Thymus (tissue), 11 donors: ENCODE results near the gene SPTLC2. TPM values are rescaled to one million over a fixed set of nuclear protein-coding genes. Genes with fewer than 3 reads are reported as not detected.
"Not testable (repeated sequence)": the region's sequence is repeated elsewhere in the genome, so short reads cannot be mapped to it uniquely, and the experiment has no call there.

ENCODE experiments used
- DNase-seq, 9 donors: peaks; one replicate each; pipeline ENCODE4 v3.0.0-alpha.2; 2013; ENCODE audit warnings: low spot score in 9 of 9, low read depth in 6 of 9, missing footprints in 1 of 9
- H3K27ac ChIP-seq, 2 donors: one replicate each; pipeline ENCODE4 v1.5.1; 2013; ENCODE audit warnings: control low read depth in 1 of 2, low read depth in 1 of 2, low read length in 1 of 2, mild to moderate bottlenecking in 1 of 2, moderate library complexity in 1 of 2
- H3K27me3 ChIP-seq, 2 donors: one replicate each; pipeline ENCODE4 v1.5.1; 2013; ENCODE audit warnings: low read length in 1 of 2; ENCODE audit not compliant: control insufficient read depth in 2 of 2, insufficient read depth in 1 of 2
- H3K36me3 ChIP-seq, 2 donors: one replicate each; pipeline ENCODE4 v1.5.1; 2013; ENCODE audit warnings: low read length in 1 of 2, mild to moderate bottlenecking in 1 of 2, moderate library complexity in 1 of 2; ENCODE audit not compliant: control insufficient read depth in 2 of 2, insufficient read depth in 2 of 2
- H3K4me1 ChIP-seq, 2 donors: one replicate each; pipeline ENCODE4 v1.5.1; 2013; ENCODE audit warnings: low read length in 2 of 2; ENCODE audit not compliant: control insufficient read depth in 2 of 2, insufficient read depth in 2 of 2
- H3K4me3 ChIP-seq, 2 donors: one replicate each; pipeline ENCODE4 v1.5.1; 2013; ENCODE audit warnings: low read length in 2 of 2, control low read depth in 1 of 2, mild to moderate bottlenecking in 1 of 2
- H3K9me3 ChIP-seq, 2 donors: one replicate each; pipeline ENCODE4 v1.5.1; 2013; ENCODE audit warnings: low read length in 1 of 2, mild to moderate bottlenecking in 1 of 2; ENCODE audit not compliant: control insufficient read depth in 2 of 2, insufficient read depth in 1 of 2
- WGBS: extraction: QIAGEN DNeasy Blood & Tissue Kit; methylation state at CpG from one replicate; pipeline ENCODE4 v1.1.7; 2013; 5-methylcytosine and 5-hydroxymethylcytosine counted together
- polyA plus RNA-seq: library from polyadenylated mRNA; stranded (reverse); fragments of 200-250 nt; gene quantifications from one replicate; pipeline ENCODE4 v1.2.3, GENCODE V29; 2013
- total RNA-seq: library from RNA; stranded (reverse); fragments of 120-200 nt; gene quantifications from one replicate; pipeline ENCODE4 v1.2.4, GENCODE V29; 2013
- donor health status: healthy.

The SPTLC2 gene
- total and polyA plus RNA-seq, 2 donors, result 7.1 to 13.5 TPM

- not testable (repeated sequence) for H3K4me3 ChIP-seq, H3K36me3 ChIP-seq, H3K4me1 ChIP-seq, DNase-seq, H3K27me3 ChIP-seq, H3K27ac ChIP-seq, H3K9me3 ChIP-seq
- WGBS, result 96% methylated on average over 4 of the region's 4 CpGs
Measured at GRCh38 chr14:77635869-77636268, 19.4 kb upstream of the SPTLC2 start.

DNA sequence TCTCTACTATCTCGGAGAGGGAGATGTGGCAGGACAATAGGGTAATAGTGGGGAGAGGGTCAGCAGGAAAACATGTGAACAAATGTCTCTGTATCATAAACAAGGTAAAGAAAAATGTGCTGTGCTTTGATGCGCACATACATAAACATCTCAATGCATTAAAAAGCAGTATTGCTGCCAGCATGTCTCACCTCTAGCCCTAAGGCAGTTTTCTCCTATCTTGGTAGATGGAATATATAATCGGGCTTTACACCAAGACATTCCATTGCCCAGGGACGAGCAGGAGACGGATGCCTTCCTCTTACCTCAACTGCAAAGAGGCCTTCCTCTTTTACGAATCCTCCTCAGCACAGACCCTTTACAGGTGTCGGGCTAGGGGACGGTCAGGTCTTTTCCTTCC, 19.0 kb upstream of the SPTLC2 start:
- 97% methylated on average over 8 of the region's 8 CpGs for WGBS
- not testable (repeated sequence) for H3K4me1 ChIP-seq, H3K27me3 ChIP-seq

DNA sequence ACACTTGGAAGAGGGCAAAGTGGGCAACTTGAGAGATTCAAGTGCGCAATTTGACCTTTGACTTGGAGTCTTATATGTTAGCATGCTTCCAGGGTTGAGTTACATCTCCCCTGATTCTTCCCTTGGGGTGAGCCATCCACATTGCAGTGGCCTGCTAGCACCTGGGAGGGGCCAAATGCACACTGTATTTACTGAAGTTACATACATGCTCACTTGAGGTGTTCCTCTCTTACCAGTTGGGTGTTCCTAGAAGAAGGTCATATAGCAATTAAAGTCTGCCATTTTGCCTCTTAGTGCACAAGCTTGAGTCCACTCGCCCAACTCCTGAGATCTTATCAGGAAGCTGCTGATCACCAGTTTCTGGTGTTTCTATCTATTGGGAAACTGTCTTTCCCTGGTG, 13.7 kb upstream of the SPTLC2 start:
- 76% methylated on average over 2 of the region's 2 CpGs for WGBS
- Histone ChIP-seq H3K4me1 (no peaks in the 10 kb centered on the region), H3K27me3 (no peaks in the 10 kb centered on the region), H3K4me3 (no peak overlapping the region), H3K9me3 (peaks cover 0 to 4% of the 10 kb centered on the region in 2 donors), H3K27ac (no peak overlapping the region), H3K36me3 (no peaks in the 10 kb centered on the region)
- no peak for DNase-seq

More for the DNA sequence above, 19.0 kb upstream of the SPTLC2 start:
- H3K9me3 ChIP-seq, DNase-seq, H3K4me3 ChIP-seq, H3K36me3 ChIP-seq, H3K27ac ChIP-seq: not testable (repeated sequence)

DNA sequence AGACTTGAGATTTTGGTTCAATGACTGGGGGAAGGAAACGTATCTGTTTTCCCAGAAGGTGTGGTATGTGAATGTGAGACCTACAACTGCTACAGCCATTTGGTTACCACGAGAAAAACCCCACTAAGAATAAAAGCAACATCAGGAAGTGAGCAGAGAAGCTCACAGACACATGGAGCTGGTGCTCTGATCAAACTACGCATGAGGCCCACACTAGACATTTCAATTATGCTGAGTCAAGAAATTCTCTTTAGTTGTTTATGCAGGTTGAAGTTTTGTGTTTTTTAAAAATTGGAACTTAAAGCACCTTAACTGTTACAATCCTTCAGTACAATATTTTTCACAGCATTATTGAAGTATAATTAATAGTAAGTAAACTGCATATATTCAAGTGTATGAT, 8.9 kb upstream of the SPTLC2 start:
- Histone ChIP-seq H3K27me3 (no peaks in the 10 kb centered on the region), H3K9me3 (no peaks in the 10 kb centered on the region), H3K4me1 (no peaks in the 10 kb centered on the region), H3K36me3 (no peaks in the 10 kb centered on the region), H3K4me3 (no peak overlapping the region), H3K27ac (no peak overlapping the region)
- no peak for DNase-seq
- 57% methylated on average over 3 of the region's 3 CpGs for WGBS

DNA sequence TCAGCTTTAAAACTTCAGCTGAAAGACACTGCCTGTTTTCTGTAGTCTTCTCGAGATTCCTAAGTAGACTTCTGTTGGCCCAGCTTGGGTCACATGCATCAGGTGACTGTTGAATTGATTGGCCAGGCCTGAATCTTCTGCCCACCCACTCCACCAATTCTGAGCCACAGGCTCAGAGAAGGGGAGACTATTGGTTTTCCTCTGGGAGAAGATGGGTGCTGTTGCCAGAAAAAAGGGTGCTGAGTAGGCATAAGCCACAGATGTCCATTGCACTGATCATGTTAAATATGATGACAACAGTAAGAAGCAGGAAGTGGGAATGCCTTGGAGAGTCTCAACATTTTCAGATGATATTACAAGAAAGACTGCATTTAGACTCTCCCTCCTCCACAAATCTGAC, 6.8 kb upstream of the SPTLC2 start:
- Histone ChIP-seq H3K9me3 (no peaks in the 10 kb centered on the region), H3K4me3 (no peak overlapping the region), H3K27ac (no peak overlapping the region), H3K27me3 (no peaks in the 10 kb centered on the region), H3K36me3 (no peaks in the 10 kb centered on the region), H3K4me1 (no peaks in the 10 kb centered on the region)
- 97% methylated on average over 1 of the region's 1 CpG for WGBS
- DNase-seq, result no peak

- Histone ChIP-seq H3K36me3 (no peaks in the 10 kb centered on the region), H3K9me3 (no peaks in the 10 kb centered on the region), H3K27me3 (no peaks in the 10 kb centered on the region), H3K27ac (no peak overlapping the region), H3K4me3 (no peak overlapping the region), H3K4me1 (no peaks in the 10 kb centered on the region)
- DNase-seq, result no peak
- WGBS, result 30% methylated on average over 1 of the region's 1 CpG
Measured at GRCh38 chr14:77622366-77622961, 6.0 kb upstream of the SPTLC2 start.

DNA sequence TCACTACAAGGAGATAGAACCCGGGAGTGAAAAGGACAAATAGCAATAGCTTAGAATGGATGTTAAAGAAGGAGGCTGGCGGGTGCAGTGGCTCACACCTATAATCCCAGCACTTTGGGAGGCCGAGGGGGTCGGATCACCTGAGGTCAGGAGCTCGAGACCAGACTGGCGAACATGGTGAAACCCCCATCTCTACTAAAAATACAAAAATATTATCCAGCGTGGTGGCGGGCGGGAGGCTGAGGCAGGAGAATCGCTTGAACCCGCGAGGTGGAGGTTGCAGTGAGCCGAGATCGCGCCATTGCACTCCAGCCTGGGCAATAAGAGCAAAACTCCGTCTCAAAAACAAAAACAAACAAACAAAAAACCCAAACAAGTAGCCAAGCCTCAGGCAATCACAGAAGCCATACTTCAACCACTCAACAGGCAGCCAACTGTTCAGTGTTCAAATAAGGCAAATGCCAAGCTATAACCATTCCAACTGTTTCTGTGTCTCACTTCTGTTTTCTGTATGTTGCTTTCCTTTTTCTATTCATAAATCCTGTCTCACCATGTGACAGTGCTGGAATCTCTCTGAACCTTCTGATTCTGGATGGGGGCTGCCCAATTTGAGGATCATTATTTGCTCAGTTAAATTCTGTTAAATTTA, 3.9 kb upstream of the SPTLC2 start:
- Histone ChIP-seq H3K4me3 (no peak overlapping the region), H3K27me3 (no peaks in the 10 kb centered on the region), H3K4me1 (peaks cover 0 to 7% of the 10 kb centered on the region in 2 donors), H3K9me3 (no peaks in the 10 kb centered on the region), H3K36me3 (no peaks in the 10 kb centered on the region), H3K27ac (no peak overlapping the region)
- 95% methylated on average over 16 of the region's 16 CpGs for WGBS
- no peak for DNase-seq

DNA sequence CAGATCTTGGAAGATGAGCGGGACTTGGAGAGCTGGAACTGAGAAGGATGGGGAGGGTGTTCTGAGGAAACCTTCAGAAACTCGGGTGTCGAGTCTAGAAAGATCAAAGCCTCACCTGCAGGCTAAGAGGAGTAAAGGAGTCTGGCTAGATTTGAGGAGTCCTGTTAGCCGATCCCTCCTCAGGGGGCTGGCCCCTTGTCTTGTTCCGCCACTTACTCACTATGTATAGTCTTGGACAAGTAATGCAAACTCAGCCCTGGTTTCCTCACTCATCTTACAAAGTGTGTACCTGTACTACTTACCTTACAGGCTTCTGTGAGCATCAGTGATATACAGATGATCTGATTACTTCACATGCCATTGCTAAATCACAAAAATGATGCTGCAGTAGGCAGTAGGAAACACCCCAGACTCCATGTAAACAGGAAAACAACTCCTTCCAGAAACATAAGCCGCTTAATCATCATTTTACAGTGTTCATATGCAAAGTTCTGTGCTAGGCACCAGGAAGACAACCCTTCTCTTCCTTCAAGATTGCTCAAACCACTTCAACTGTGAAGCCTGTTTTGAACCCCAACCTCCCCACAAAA, 2.0 kb upstream of the SPTLC2 start:
- Histone ChIP-seq H3K27ac (no peak overlapping the region), H3K36me3 (no peaks in the 10 kb centered on the region)
- 93% methylated on average over 6 of the region's 6 CpGs for WGBS

GRCh38 chr14:77616133-77616453, 344 bp downstream of the SPTLC2 start:
- WGBS, result under 1% methylated on average over 32 of the region's 32 CpGs
- H3K4me3 ChIP-seq, result peak overlapping the region; percentile 75 to 78
- peak in 2 of 9 donors; percentile 9 to 12 for DNase-seq
- H3K4me1 ChIP-seq, result peaks cover 0 to 7% of the 10 kb centered on the region in 2 donors
- no peaks in the 10 kb centered on the region for H3K9me3 ChIP-seq
- peak overlapping the region in 1 of 2 donors; percentile 10 for H3K27ac ChIP-seq
- H3K36me3 ChIP-seq, result no peaks in the 10 kb centered on the region
- no peaks in the 10 kb centered on the region for H3K27me3 ChIP-seq

More for the DNA sequence above, 2.0 kb upstream of the SPTLC2 start:
- no peaks in the 10 kb centered on the region for H3K9me3 ChIP-seq
- DNase-seq, result no peak
- no peak overlapping the region for H3K4me3 ChIP-seq
- H3K27me3 ChIP-seq, result no peaks in the 10 kb centered on the region
- H3K4me1 ChIP-seq, result peaks cover 0 to 7% of the 10 kb centered on the region in 2 donors
